HEK293 (cell line): ENCODE measurements around the gene FDCSP.

Experiments used
- CTCF ChIA-PET: fragments of 350-600 bp; formaldehyde crosslinking; extraction: SDS; loops from one replicate; lab custom pipeline; 2021; ENCODE audit warnings: antibody characterized with exemption; lab: Yijun Ruan, JAX
- POLR2A ChIA-PET: fragments of 300-600 bp; formaldehyde crosslinking; extraction: SDS; loops from one replicate; lab custom pipeline; 2020; ENCODE audit warnings: antibody characterized with exemption, inconsistent platforms; lab: Yijun Ruan, JAX
- H3K27ac ChIP-seq: fragments of 200-500 bp; sonication (Bioruptor generic); 2 replicates; pipeline ENCODE4 v1.5.1; 2014; ENCODE audit warnings: low read depth, low read length, control low read depth, inconsistent platforms; ENCODE audit errors: extremely low read depth
- H3K36me3 ChIP-seq, 2 experiments: fragments of 200-500 bp in 1 of 2; sonication (Bioruptor generic) in 1 of 2; 1 replicate in 1 of 2; 2 replicates in 1 of 2; pipeline ENCODE4 v1.5.1; 2014 to 2017; ENCODE audit warnings: inconsistent platforms in 2 of 2, low read length in 2 of 2; ENCODE audit not compliant: control insufficient read depth in 2 of 2, insufficient read depth in 1 of 2
- H3K4me1 ChIP-seq: fragments of 200-500 bp; sonication (Bioruptor generic); 2 replicates; pipeline ENCODE4 v1.5.1; 2014; ENCODE audit warnings: mild to moderate bottlenecking, low read length, inconsistent platforms; ENCODE audit not compliant: control insufficient read depth, insufficient read depth
- H3K4me3 ChIP-seq: 2 replicates; pipeline ENCODE4 v1.5.1; 2011; ENCODE audit warnings: low read depth, mild to moderate bottlenecking, control low read depth, low read length, moderate library complexity
- H3K9me3 ChIP-seq: fragments of 200-500 bp; sonication (Bioruptor generic); 2 replicates; pipeline ENCODE4 v1.5.1; 2014; ENCODE audit warnings: low read depth, low read length, inconsistent platforms; ENCODE audit not compliant: control insufficient read depth, insufficient read depth
- GFI1B ChIP-seq: fragments of 450-650 bp; formaldehyde crosslinking; IDR thresholded peaks from 2 replicates; pipeline ENCODE4 v1.5.1; 2016; ENCODE audit warnings: missing biosample characterization, missing genetic modification characterization
- KLF8 ChIP-seq: fragments of 450-650 bp; formaldehyde crosslinking; IDR thresholded peaks from 2 replicates; pipeline ENCODE4 v1.5.1; 2016; ENCODE audit warnings: missing biosample characterization, missing genetic modification characterization
- OVOL3 ChIP-seq: fragments of 450-650 bp; formaldehyde crosslinking; IDR thresholded peaks from 2 replicates; pipeline ENCODE4 v1.5.1; 2016; ENCODE audit warnings: missing biosample characterization, missing genetic modification characterization
- ZNF169 ChIP-seq: fragments of 450-650 bp; formaldehyde crosslinking; IDR thresholded peaks from 2 replicates; pipeline ENCODE4 v1.5.1; 2016; ENCODE audit warnings: missing biosample characterization, missing genetic modification characterization
- ZNF202 ChIP-seq: fragments of 450-650 bp; formaldehyde crosslinking; IDR thresholded peaks from 2 replicates; pipeline ENCODE4 v1.5.1; 2016; ENCODE audit warnings: missing biosample characterization, missing genetic modification characterization, borderline replicate concordance
- ZNF24 ChIP-seq: fragments of 450-650 bp; formaldehyde crosslinking; IDR thresholded peaks from 2 replicates; pipeline ENCODE4 v1.5.1; 2016; ENCODE audit warnings: missing biosample characterization, missing genetic modification characterization
- ZNF274 ChIP-seq, 2 experiments: fragments of 200-500 bp in 1 of 2; fragments of 450-650 bp in 1 of 2; sonication (Bioruptor generic) in 1 of 2; formaldehyde crosslinking in 1 of 2; IDR thresholded peaks; 2 replicates each; pipeline versions ENCODE4 v1.5.1 to v1.6.1; 2014 to 2016; ENCODE audit warnings: borderline replicate concordance in 1 of 2, inconsistent platforms in 1 of 2, low read length in 1 of 2, missing biosample characterization in 1 of 2, missing genetic modification characterization in 1 of 2
- ZNF302 ChIP-seq: fragments of 450-650 bp; formaldehyde crosslinking; IDR thresholded peaks from 2 replicates; pipeline ENCODE4 v1.5.1; 2016; ENCODE audit warnings: missing biosample characterization, missing genetic modification characterization, low read depth
- ZNF311 ChIP-seq: fragments of 450-650 bp; formaldehyde crosslinking; IDR thresholded peaks from 2 replicates; pipeline ENCODE4 v1.5.1; 2017; ENCODE audit warnings: missing biosample characterization, missing genetic modification characterization, borderline replicate concordance
- ZNF341 ChIP-seq: fragments of 450-650 bp; formaldehyde crosslinking; IDR thresholded peaks from 2 replicates; pipeline ENCODE4; 2016; ENCODE audit warnings: low read depth, missing biosample characterization, missing genetic modification characterization
- ZNF391 ChIP-seq: fragments of 450-650 bp; formaldehyde crosslinking; IDR thresholded peaks from 2 replicates; pipeline ENCODE4 v1.5.1; 2016; ENCODE audit warnings: low read depth, missing biosample characterization, missing genetic modification characterization, borderline replicate concordance
- ZNF510 ChIP-seq: fragments of 450-650 bp; formaldehyde crosslinking; IDR thresholded peaks from 2 replicates; pipeline ENCODE4 v1.5.1; 2018; ENCODE audit warnings: mild to moderate bottlenecking, missing genetic modification characterization, missing biosample characterization; ENCODE audit not compliant: insufficient replicate concordance
- ZNF610 ChIP-seq: fragments of 450-650 bp; formaldehyde crosslinking; IDR thresholded peaks from 2 replicates; pipeline ENCODE4 v1.5.1; 2016; ENCODE audit warnings: missing biosample characterization, missing genetic modification characterization, borderline replicate concordance
- ZNF639 ChIP-seq: fragments of 450-650 bp; formaldehyde crosslinking; IDR thresholded peaks from 2 replicates; pipeline ENCODE4 v1.5.1; 2016; ENCODE audit warnings: missing biosample characterization, missing genetic modification characterization
- ZNF76 ChIP-seq: fragments of 450-650 bp; formaldehyde crosslinking; IDR thresholded peaks from 2 replicates; pipeline ENCODE4; 2016; ENCODE audit warnings: low read depth, missing biosample characterization, missing genetic modification characterization, borderline replicate concordance
- TF ChIP-seq, protein P1 (sequence below): fragments of 450-650 bp; formaldehyde crosslinking; IDR thresholded peaks from 2 replicates; pipeline ENCODE4 v1.5.1; 2016; ENCODE audit warnings: missing biosample characterization, missing genetic modification characterization, low read depth
- TF ChIP-seq, protein P2 (sequence below): fragments of 450-650 bp; formaldehyde crosslinking; IDR thresholded peaks from 2 replicates; pipeline ENCODE4 v1.5.1; 2016; ENCODE audit warnings: missing biosample characterization, missing genetic modification characterization
- TF ChIP-seq, protein P3 (sequence below): fragments of 450-650 bp; formaldehyde crosslinking; IDR thresholded peaks from 2 replicates; pipeline ENCODE4 v1.5.1; 2016; ENCODE audit warnings: missing biosample characterization, missing genetic modification characterization

FDCSP gene

GRCh38 chr4:70190579-70190978 is 35.3 kb upstream of the FDCSP start:
- H3K4me3 ChIP-seq: no peak overlapping the region
- no peaks in the 10 kb centered on the region for H3K4me1 ChIP-seq
- H3K27ac ChIP-seq: no peak overlapping the region
- ChIA-PET POLR2A (no interaction called here), CTCF (interaction anchor here (0.7 kb wide), 1 partner anchor 190 kb away, joined by 3 read pairs; no protein-coding TSS in a partner anchor)
- TF ChIP-seq ZNF391 (tag by site-specific recombination): no peak
- TF ChIP-seq ZNF311 (tag by site-specific recombination): no peak
- TF ChIP-seq GFI1B (tag by site-specific recombination): no peak
- no peak for TF ChIP-seq OVOL3 (tag by site-specific recombination)
- TF ChIP-seq, protein P1, sequence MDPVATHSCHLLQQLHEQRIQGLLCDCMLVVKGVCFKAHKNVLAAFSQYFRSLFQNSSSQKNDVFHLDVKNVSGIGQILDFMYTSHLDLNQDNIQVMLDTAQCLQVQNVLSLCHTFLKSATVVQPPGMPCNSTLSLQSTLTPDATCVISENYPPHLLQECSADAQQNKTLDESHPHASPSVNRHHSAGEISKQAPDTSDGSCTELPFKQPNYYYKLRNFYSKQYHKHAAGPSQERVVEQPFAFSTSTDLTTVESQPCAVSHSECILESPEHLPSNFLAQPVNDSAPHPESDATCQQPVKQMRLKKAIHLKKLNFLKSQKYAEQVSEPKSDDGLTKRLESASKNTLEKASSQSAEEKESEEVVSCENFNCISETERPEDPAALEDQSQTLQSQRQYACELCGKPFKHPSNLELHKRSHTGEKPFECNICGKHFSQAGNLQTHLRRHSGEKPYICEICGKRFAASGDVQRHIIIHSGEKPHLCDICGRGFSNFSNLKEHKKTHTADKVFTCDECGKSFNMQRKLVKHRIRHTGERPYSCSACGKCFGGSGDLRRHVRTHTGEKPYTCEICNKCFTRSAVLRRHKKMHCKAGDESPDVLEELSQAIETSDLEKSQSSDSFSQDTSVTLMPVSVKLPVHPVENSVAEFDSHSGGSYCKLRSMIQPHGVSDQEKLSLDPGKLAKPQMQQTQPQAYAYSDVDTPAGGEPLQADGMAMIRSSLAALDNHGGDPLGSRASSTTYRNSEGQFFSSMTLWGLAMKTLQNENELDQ (tag by site-specific recombination): no peak
- no peak for TF ChIP-seq ZNF274 (IDR thresholded peaks at IDR 0.05; ENCODE audit: low read length)
- TF ChIP-seq ZNF274 (tag by site-specific recombination; IDR thresholded peaks at IDR 0.05; ENCODE audit: borderline replicate concordance): no peak
- TF ChIP-seq, protein P2, sequence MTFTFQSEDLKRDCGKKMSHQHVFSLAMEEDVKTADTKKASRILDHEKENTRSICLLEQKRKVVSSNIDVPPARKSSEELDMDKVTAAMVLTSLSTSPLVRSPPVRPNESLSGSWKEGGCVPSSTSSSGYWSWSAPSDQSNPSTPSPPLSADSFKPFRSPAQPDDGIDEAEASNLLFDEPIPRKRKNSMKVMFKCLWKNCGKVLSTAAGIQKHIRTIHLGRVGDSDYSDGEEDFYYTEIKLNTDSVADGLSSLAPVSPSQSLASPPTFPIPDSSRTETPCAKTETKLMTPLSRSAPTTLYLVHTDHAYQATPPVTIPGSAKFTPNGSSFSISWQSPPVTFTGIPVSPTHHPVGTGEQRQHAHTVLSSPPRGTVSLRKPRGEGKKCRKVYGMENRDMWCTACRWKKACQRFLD (tag by site-specific recombination): no peak
- H3K36me3 ChIP-seq: no peaks in the 10 kb centered on the region
- no peaks in the 10 kb centered on the region for H3K9me3 ChIP-seq

GRCh38 chr4:70191647-70192046 is 34.3 kb upstream of the FDCSP start:
- H3K9me3 ChIP-seq: no peaks in the 10 kb centered on the region
- TF ChIP-seq ZNF341 (tag by site-specific recombination) (no peak), ZNF510 (tag by site-specific recombination) (no peak), KLF8 (no peak)
- no peak overlapping the region for H3K27ac ChIP-seq
- POLR2A ChIA-PET: no interaction called here
- CTCF ChIA-PET: interaction anchor here (1.2 kb wide), 1 partner anchor 8 kb away, joined by 3 read pairs; no protein-coding TSS in a partner anchor
- no peaks in the 10 kb centered on the region for H3K4me1 ChIP-seq
- H3K36me3 ChIP-seq: no peaks in the 10 kb centered on the region
- H3K4me3 ChIP-seq: no peak overlapping the region

GRCh38 chr4:70192895-70193294 is 33.0 kb upstream of the FDCSP start:
- Histone ChIP-seq H3K4me3 (no peak overlapping the region), H3K9me3 (no peaks in the 10 kb centered on the region), H3K27ac (no peak overlapping the region), H3K4me1 (no peaks in the 10 kb centered on the region), H3K36me3 (no peaks in the 10 kb centered on the region)
- TF ChIP-seq ZNF639 (tag by site-specific recombination): no peak
- no peak for TF ChIP-seq ZNF610
- TF ChIP-seq ZNF24 (tag by site-specific recombination): no peak
- TF ChIP-seq ZNF302 (tag by site-specific recombination): no peak
- no peak for TF ChIP-seq ZNF202
- no peak for TF ChIP-seq ZNF169 (tag by site-specific recombination)
- TF ChIP-seq ZNF76 (tag by site-specific recombination): no peak
- TF ChIP-seq, protein P3, sequence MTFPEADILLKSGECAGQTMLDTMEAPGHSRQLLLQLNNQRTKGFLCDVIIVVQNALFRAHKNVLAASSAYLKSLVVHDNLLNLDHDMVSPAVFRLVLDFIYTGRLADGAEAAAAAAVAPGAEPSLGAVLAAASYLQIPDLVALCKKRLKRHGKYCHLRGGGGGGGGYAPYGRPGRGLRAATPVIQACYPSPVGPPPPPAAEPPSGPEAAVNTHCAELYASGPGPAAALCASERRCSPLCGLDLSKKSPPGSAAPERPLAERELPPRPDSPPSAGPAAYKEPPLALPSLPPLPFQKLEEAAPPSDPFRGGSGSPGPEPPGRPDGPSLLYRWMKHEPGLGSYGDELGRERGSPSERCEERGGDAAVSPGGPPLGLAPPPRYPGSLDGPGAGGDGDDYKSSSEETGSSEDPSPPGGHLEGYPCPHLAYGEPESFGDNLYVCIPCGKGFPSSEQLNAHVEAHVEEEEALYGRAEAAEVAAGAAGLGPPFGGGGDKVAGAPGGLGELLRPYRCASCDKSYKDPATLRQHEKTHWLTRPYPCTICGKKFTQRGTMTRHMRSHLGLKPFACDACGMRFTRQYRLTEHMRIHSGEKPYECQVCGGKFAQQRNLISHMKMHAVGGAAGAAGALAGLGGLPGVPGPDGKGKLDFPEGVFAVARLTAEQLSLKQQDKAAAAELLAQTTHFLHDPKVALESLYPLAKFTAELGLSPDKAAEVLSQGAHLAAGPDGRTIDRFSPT (tag by site-specific recombination): no peak
- POLR2A ChIA-PET: no interaction called here
- CTCF ChIA-PET: interaction anchor here (0.6 to 1.5 kb wide), 3 partner anchors 9 to 312 kb away, joined by 3 to 12 read pairs (median 4); no protein-coding TSS in a partner anchor
